Adrenal gland (tissue), 12 donors: ENCODE measurements around the gene TM9SF4. TPM values are rescaled to one million over a fixed set of nuclear protein-coding genes. Genes with fewer than 3 reads are reported as not detected.

Source experiments
- DNase-seq, 7 donors: peaks; one replicate each; pipeline ENCODE4 v3.0.0-alpha.2; 2019 to 2020
- H3K27ac ChIP-seq, 5 donors: fragments of 200-600 bp; sonication (generic) in 4 of 5; 1 replicate in 3 of 5; 2 replicates in 2 of 5; pipeline versions ENCODE4 v1.5.1 to v1.8.0; 2016 to 2020; ENCODE audit warnings: mild to moderate bottlenecking in 1 of 5
- H3K27me3 ChIP-seq: fragments of 200-600 bp; 2 replicates; pipeline ENCODE4 v1.8.0; 2021
- H3K36me3 ChIP-seq, 2 donors: fragments of 200-600 bp; replicated peaks in 1 of 2; 1 replicate in 1 of 2; 2 replicates in 1 of 2; pipeline versions ENCODE4 v1.5.1 to v1.8.0; 2018 to 2022
- H3K4me1 ChIP-seq, 2 donors: fragments of 200-600 bp; replicated peaks in 1 of 2; 1 replicate in 1 of 2; 2 replicates in 1 of 2; pipeline versions ENCODE4 v1.5.1 to v1.8.0; 2018 to 2021
- H3K4me3 ChIP-seq, 4 donors: fragments of 200-600 bp; sonication (generic) in 3 of 4; one replicate each; pipeline ENCODE4 v1.5.1; 2016 to 2018
- H3K9me3 ChIP-seq, 3 donors: fragments of 200-600 bp; sonication (generic) in 1 of 3; replicated peaks in 1 of 3; 1 replicate in 2 of 3; 2 replicates in 1 of 3; pipeline versions ENCODE4 v1.5.1 to v1.8.0; 2016 to 2021
- POLR2A ChIP-seq, 2 donors: fragments of 450-650 bp; IDR thresholded peaks; one replicate each; pipeline ENCODE4 v1.6.1; 2017; ENCODE audit warnings: antibody characterized with exemption in 2 of 2, mild to moderate bottlenecking in 2 of 2, moderate library complexity in 1 of 2
- WGBS, 4 donors: extraction: QIAGEN DNeasy Blood & Tissue Kit in 2 of 4; methylation state at CpG; one replicate each; pipeline versions ENCODE4 v1.1.5 to v1.1.7; 2013 to 2017; 5-methylcytosine and 5-hydroxymethylcytosine counted together
- intact Hi-C, 2 donors: fragments of 100-400 bp; cut with DNase I; formaldehyde crosslinking; loops; one replicate each; pipeline versions ENCODE4 v1.14.1 to v1.15.0; 2022 to 2023
- polyA plus RNA-seq, 3 donors: library from polyadenylated mRNA; stranded (reverse); fragments of 200-250 nt in 2 of 3; fragments of 350-450 nt in 1 of 3; fragmentation: Illumina TruSeq in 1 of 3; extraction: RNeasy Lipid Tissue Mini Kit (QIAGEN cat#74804) in 1 of 3; gene quantifications; one replicate each; pipeline ENCODE4 v1.2.3, GENCODE V29; 2013 to 2014
- total RNA-seq, 9 donors: library from RNA; depleted of rRNA in 4 of 9; stranded (reverse); fragments of >200 nt in 4 of 9; fragments of 120-200 nt in 1 of 9; fragmentation: NEBNext Ultra II Directional in 1 of 9; extraction: Animal tissue kit (Norgen Biotek cat#: 25700) in 1 of 9; gene quantifications; one replicate each; pipeline versions ENCODE4 v1.1.0 to v1.2.4, GENCODE V29; 2013 to 2023
- TF ChIP-seq, protein P1 (sequence below), 6 experiments: fragments of 450-650 bp in 4 of 6; fragments of 200-600 bp in 2 of 6; sonication (generic) in 1 of 6; IDR thresholded peaks; 1 replicate in 5 of 6; 2 replicates in 1 of 6; pipeline versions ENCODE4 v1.5.1 to v1.8.0; 2016 to 2021; ENCODE audit warnings: antibody characterized with exemption in 6 of 6, mild to moderate bottlenecking in 2 of 6, moderate library complexity in 1 of 6
- donor health status: healthy with polysubstance abuse.
- donor health status: Bipolar disorder and iron deficiency.
- donor health status: DM: yes; HTN: yes; CAD: no.
- donor health status: DM: no; HTN: no; CAD: no.
- donor health status: DM: no; HTN: no; CAD: no.
- donor health status: DM: yes; HTN: yes; CAD: no.

Gene TM9SF4
- total and polyA plus RNA-seq, 12 donors: 23.2 to 61.0 (median 46.1) TPM

DNA sequence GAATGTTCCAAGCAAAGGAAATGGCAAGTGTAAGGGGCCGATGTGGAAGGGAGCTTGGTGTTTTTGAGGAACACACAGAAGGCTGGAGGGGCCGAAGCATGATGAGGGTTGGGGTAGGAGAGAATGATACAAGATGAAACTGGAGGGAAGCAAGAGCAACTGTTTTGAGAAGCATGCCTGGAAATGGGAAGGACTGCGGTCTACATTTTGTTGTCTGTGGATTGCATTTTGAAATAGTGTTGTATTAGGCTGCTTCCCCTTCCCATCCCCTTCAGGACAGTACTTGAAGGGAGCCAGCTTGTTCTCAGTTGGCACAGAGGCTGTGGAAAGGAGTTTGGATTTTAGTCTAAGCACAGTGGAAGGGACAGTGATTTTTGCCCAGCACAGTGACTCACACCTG lies 2.2 kb downstream of the TM9SF4 start:
- no peak overlapping the region for H3K4me3 ChIP-seq
- no peaks in the 10 kb centered on the region for H3K27me3 ChIP-seq
- H3K4me1 ChIP-seq: peaks cover 7 to 50% of the 10 kb centered on the region in 2 donors
- intact Hi-C loops: no loop called here
- peak overlapping the region in 1 of 5 donors; percentile 17 for H3K27ac ChIP-seq
- 78 to 83% (median 81%) methylated on average over 3 of the region's 3 CpGs for WGBS, 4 donors
- H3K36me3 ChIP-seq: no peaks in the 10 kb centered on the region
- peak in 1 of 7 donors; percentile 14 for DNase-seq
- TF ChIP-seq POLR2A (IDR thresholded peaks at IDR 0.05): no peak
- TF ChIP-seq, protein P1, sequence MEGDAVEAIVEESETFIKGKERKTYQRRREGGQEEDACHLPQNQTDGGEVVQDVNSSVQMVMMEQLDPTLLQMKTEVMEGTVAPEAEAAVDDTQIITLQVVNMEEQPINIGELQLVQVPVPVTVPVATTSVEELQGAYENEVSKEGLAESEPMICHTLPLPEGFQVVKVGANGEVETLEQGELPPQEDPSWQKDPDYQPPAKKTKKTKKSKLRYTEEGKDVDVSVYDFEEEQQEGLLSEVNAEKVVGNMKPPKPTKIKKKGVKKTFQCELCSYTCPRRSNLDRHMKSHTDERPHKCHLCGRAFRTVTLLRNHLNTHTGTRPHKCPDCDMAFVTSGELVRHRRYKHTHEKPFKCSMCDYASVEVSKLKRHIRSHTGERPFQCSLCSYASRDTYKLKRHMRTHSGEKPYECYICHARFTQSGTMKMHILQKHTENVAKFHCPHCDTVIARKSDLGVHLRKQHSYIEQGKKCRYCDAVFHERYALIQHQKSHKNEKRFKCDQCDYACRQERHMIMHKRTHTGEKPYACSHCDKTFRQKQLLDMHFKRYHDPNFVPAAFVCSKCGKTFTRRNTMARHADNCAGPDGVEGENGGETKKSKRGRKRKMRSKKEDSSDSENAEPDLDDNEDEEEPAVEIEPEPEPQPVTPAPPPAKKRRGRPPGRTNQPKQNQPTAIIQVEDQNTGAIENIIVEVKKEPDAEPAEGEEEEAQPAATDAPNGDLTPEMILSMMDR (IDR thresholded peaks at IDR 0.05): no peak
- H3K9me3 ChIP-seq: no peaks in the 10 kb centered on the region

DNA sequence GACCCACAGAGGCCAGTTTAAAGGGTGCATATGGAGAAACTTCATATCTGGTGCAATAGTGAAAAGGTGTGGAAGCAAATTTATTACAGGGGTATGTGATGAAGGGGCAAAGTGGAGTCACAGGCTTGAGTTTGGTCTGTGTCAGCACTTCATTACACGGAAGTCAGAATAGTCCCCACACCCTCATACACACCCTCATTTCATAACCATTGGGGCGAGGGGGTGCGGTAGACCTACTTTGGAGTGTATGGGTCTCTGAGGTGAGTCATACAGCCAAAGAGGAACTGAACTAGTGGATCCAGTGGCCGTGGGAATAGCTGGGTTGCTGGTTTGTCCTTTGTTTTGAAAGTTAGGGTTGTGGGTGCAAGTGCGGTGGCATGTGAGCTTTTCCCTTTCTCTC lies 3.3 kb downstream of the TM9SF4 start:
- 77 to 85% (median 82%) methylated on average over 4 to 5 of the region's 5 CpGs for WGBS, 4 donors

DNA sequence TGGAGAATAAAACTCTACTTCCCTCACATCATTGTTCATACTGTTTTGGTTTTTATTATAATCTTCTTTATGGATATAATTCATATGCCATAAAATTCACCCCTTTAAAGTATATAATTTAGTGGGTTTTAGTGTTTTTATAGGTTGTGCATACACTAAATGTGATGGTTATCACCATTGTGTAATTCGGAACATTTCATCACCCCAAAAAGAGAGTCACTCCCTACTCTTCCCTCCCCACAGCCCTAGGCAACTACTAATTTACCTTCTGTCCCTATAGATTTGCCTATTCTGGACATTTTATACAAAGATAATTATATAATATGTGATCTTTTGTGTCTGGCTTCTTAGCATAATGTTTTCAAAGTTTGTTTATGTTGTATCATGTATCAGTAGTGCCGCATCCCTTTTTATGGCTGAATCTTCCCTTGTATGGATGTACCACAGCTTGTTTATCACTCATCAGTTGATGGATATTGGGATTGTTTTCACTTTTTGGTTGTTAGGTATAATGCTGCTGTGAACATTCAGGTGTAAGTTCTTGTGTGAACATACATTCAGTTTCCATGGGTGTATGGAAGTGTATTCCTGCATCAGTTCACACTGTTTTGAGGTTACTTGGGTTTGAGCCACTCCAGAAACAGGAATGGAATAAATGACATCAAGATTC lies 4.2 kb downstream of the TM9SF4 start:
- H3K27me3 ChIP-seq: no peaks in the 10 kb centered on the region
- DNase-seq: no peak
- no peak for TF ChIP-seq POLR2A (IDR thresholded peaks at IDR 0.05)
- peak overlapping the region in 2 of 5 donors; percentile 12 to 39 for H3K27ac ChIP-seq
- no peak overlapping the region for H3K4me3 ChIP-seq
- no peaks in the 10 kb centered on the region for H3K9me3 ChIP-seq
- intact Hi-C loops: no loop called here
- H3K4me1 ChIP-seq: peaks cover 7 to 68% of the 10 kb centered on the region in 2 donors
- WGBS, 4 donors: 85 to 100% (median 94%) methylated on average over 2 of the region's 2 CpGs
- no peaks in the 10 kb centered on the region for H3K36me3 ChIP-seq

More for the DNA sequence above, 3.3 kb downstream of the TM9SF4 start:
- H3K4me1 ChIP-seq: peaks cover 7 to 61% of the 10 kb centered on the region in 2 donors
- TF ChIP-seq POLR2A (IDR thresholded peaks at IDR 0.05): no peak
- TF ChIP-seq, protein P1 (IDR thresholded peaks at IDR 0.05): no peak
- no peaks in the 10 kb centered on the region for H3K27me3 ChIP-seq
- H3K27ac ChIP-seq: no peak overlapping the region
- intact Hi-C loops: no loop called here
- no peaks in the 10 kb centered on the region for H3K36me3 ChIP-seq
- H3K9me3 ChIP-seq: no peaks in the 10 kb centered on the region
- peak in 5 of 7 donors; percentile 18 to 66 (median 48) for DNase-seq
- no peak overlapping the region for H3K4me3 ChIP-seq

DNA sequence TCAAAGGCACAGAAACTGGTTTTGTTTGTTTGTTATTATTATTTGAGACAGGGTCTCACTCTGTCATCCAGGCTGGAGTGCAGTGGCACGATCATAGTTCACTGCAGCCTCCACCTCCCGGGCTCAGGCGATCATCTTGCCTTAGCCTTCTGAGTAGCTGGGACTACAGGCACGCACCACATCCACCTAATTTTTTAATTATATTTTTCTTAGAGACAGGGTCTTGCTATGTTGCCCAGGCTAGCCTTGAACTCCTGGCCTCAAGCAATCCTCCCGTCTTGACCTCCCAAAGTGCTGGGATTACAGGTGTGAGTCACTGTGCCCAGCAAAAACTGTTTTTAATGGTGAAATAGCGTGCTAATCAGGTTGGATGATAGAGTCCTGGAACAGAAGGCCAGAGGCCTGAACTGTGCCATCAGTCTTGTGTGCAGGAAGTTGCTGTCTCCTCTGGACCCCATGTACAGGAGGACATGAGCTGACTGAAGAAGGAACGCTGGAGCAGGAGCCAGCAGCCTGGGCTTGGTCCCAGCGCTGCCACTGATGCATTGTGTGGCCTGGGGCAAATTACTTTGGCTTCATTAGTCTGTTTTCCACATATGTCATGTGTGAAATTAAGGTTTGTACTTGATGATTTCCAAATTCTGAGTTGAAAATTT lies 4.9 kb downstream of the TM9SF4 start:
- 62 to 77% (median 74%) methylated on average over 7 to 8 of the region's 8 CpGs for WGBS, 4 donors
- peaks cover 7 to 68% of the 10 kb centered on the region in 2 donors for H3K4me1 ChIP-seq
- TF ChIP-seq, protein P1 (IDR thresholded peaks at IDR 0.05): no peak
- TF ChIP-seq POLR2A (IDR thresholded peaks at IDR 0.05): no peak
- H3K4me3 ChIP-seq: no peak overlapping the region
- H3K36me3 ChIP-seq: no peaks in the 10 kb centered on the region
- H3K27ac ChIP-seq: peak overlapping the region in 3 of 5 donors; percentile 3 to 43 (median 39)
- peak in 5 of 7 donors; percentile 23 to 65 (median 36) for DNase-seq
- H3K27me3 ChIP-seq: no peaks in the 10 kb centered on the region
- intact Hi-C loops: no loop called here
- H3K9me3 ChIP-seq: no peaks in the 10 kb centered on the region
